HepG2 (cell line): Measurements from ENCODE around the gene SLC25A20.

Source experiments
- CREB1 ChIP-seq, 2 experiments: fragments of 450-650 bp in 1 of 2; IDR thresholded peaks; 2 replicates each; pipeline ENCODE4 v1.6.1; 2016 to 2017; ENCODE audit warnings: control low read depth in 1 of 2, mild to moderate bottlenecking in 1 of 2, missing compliant biosample characterization in 1 of 2, missing genetic modification characterization in 1 of 2
- CTCF ChIP-seq: sonication (generic); formaldehyde crosslinking; IDR thresholded peaks from 2 replicates; pipeline ENCODE4 v1.5.0; 2020; ENCODE audit warnings: mild to moderate bottlenecking, missing genetic modification reagents, moderate library complexity
- EED ChIP-seq: sonication (generic); formaldehyde crosslinking; IDR thresholded peaks from 2 replicates; pipeline ENCODE4 v1.5.0; 2020; ENCODE audit warnings: mild to moderate bottlenecking, missing genetic modification reagents
- EZH2 ChIP-seq: conservative IDR thresholded peaks from 2 replicates; pipeline ENCODE4 v1.6.1; 2012; ENCODE audit warnings: mild to moderate bottlenecking, low read depth, low read length, moderate library complexity
- KAT8 ChIP-seq: IDR thresholded peaks from 2 replicates; pipeline ENCODE4 v1.6.1; 2016; ENCODE audit warnings: missing genetic modification reagents, missing compliant biosample characterization
- MXI1 ChIP-seq: IDR thresholded peaks from 3 replicates; pipeline ENCODE4 v1.6.1; 2012; ENCODE audit warnings: low read depth, low read length, inconsistent platforms, borderline replicate concordance
- NFYB ChIP-seq: sonication (generic); formaldehyde crosslinking; IDR thresholded peaks from 2 replicates; pipeline ENCODE4 v1.4.0; 2020; ENCODE audit warnings: missing genetic modification reagents
- PLRG1 ChIP-seq: fragments of 450-650 bp; conservative IDR thresholded peaks from 2 replicates; pipeline ENCODE4 v1.6.1; 2016
- POLR2AphosphoS5 ChIP-seq: IDR thresholded peaks from 2 replicates; pipeline ENCODE4 v1.6.1; 2012; ENCODE audit warnings: low read depth, low read length
- SNAPC5 ChIP-seq: sonication (generic); formaldehyde crosslinking; IDR thresholded peaks from 2 replicates; pipeline ENCODE4 v1.8.1; 2023; ENCODE audit warnings: mild to moderate bottlenecking, missing genetic modification reagents, borderline replicate concordance
- ZFY ChIP-seq: sonication (generic); formaldehyde crosslinking; IDR thresholded peaks from 2 replicates; pipeline ENCODE4 v1.4.0; 2020; ENCODE audit warnings: missing genetic modification reagents
- ZNF260 ChIP-seq: sonication (generic); formaldehyde crosslinking; IDR thresholded peaks from 2 replicates; pipeline ENCODE4 v1.4.0; 2020; ENCODE audit warnings: missing genetic modification reagents, low read depth, mild to moderate bottlenecking, borderline replicate concordance
- TF ChIP-seq, protein P1 (sequence below): IDR thresholded peaks from 2 replicates; pipeline ENCODE4 v1.6.1; 2016; ENCODE audit warnings: low read depth

GRCh38 chr3:48897460-48898376 lies 964 bp downstream of the SLC25A20 start:
- TF ChIP-seq CTCF (no peak), EED (CRISPR knock-in tag) (no peak), NFYB (CRISPR knock-in tag) (no peak), CREB1 (IDR thresholded peaks at IDR 0.05) (no peak), CREB1 (CRISPR knock-in tag; IDR thresholded peaks at IDR 0.05) (no peak), POLR2AphosphoS5 (peak; percentile 60), SNAPC5 (CRISPR knock-in tag) (no peak), PLRG1 (no peak), EZH2 (no peak), ZFY (CRISPR knock-in tag) (no peak), ZNF260 (CRISPR knock-in tag) (no peak), MXI1 (peak; percentile 73; the same call in 1 of the 3 replicates), KAT8 (CRISPR knock-in tag) (peak; percentile 28; the same call in 1 of the 2 replicates)
- TF ChIP-seq, protein P1, sequence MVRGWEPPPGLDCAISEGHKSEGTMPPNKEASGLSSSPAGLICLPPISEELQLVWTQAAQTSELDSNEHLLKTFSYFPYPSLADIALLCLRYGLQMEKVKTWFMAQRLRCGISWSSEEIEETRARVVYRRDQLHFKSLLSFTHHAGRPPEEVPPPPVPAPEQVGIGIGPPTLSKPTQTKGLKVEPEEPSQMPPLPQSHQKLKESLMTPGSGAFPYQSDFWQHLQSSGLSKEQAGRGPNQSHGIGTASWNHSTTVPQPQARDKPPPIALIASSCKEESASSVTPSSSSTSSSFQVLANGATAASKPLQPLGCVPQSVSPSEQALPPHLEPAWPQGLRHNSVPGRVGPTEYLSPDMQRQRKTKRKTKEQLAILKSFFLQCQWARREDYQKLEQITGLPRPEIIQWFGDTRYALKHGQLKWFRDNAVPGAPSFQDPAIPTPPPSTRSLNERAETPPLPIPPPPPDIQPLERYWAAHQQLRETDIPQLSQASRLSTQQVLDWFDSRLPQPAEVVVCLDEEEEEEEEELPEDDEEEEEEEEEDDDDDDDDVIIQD, result no peak
